CD4-positive, alpha-beta T cell (primary cell): ENCODE data around the gene SH3GL2. TPM values are rescaled to one million over a fixed set of nuclear protein-coding genes. Genes with fewer than 3 reads are reported as not detected.
"Not testable (repeated sequence)": the region's sequence is repeated elsewhere in the genome, so short reads cannot be mapped to it uniquely, and the experiment has no call there.

Experiments
- ATAC-seq: fragments of 200-7000 bp; cut with Tn5 transposase; one replicate; pipeline ENCODE4 v1.10.0; 2022; ENCODE audit warnings: mild to moderate bottlenecking; ENCODE audit not compliant: poor library complexity
- CTCF ChIA-PET: fragments of 350-600 bp; sonication (Branson Sonifier 250); formaldehyde crosslinking; loops from one replicate; lab custom pipeline; 2021; ENCODE audit warnings: antibody characterized with exemption, inconsistent platforms; lab: Charles Lee
- POLR2A ChIA-PET: fragments of 350-600 bp; sonication (Branson Sonifier 250); formaldehyde crosslinking; loops from one replicate; lab custom pipeline; 2021; ENCODE audit warnings: antibody characterized with exemption, inconsistent platforms; lab: Charles Lee
- DNase-seq, 14 experiments: peaks; one replicate each; pipeline ENCODE4 v3.0.0-alpha.2; 2013 to 2020; ENCODE audit warnings: mixed read lengths in 2 of 14
- H3K27ac ChIP-seq, 2 donors: one replicate each; pipeline versions ENCODE4 v1.5.1 to v1.7.0; 2013; ENCODE audit warnings: low read length in 2 of 2, low read depth in 1 of 2, mild to moderate bottlenecking in 1 of 2
- H3K27me3 ChIP-seq, 2 experiments: 1 replicate in 1 of 2; 2 replicates in 1 of 2; pipeline versions ENCODE4 v1.6.1 to v1.7.0; 2013; ENCODE audit warnings: low read length in 2 of 2, control low read depth in 1 of 2, mild to moderate bottlenecking in 1 of 2, moderate library complexity in 1 of 2; ENCODE audit not compliant: insufficient read depth in 2 of 2, control insufficient read depth in 1 of 2
- H3K36me3 ChIP-seq: one replicate; pipeline ENCODE4 v1.6.1; 2013; ENCODE audit warnings: low read length, control low read depth; ENCODE audit not compliant: insufficient read depth
- H3K4me1 ChIP-seq: one replicate; pipeline ENCODE4 v1.6.1; 2013; ENCODE audit warnings: low read length, control low read depth; ENCODE audit not compliant: insufficient read depth
- H3K4me3 ChIP-seq: one replicate; pipeline ENCODE4 v1.5.1; 2013; ENCODE audit warnings: mild to moderate bottlenecking, low read length, moderate library complexity
- H3K9me3 ChIP-seq, 2 experiments: 1 replicate in 1 of 2; 2 replicates in 1 of 2; pipeline versions ENCODE4 v1.6.1 to v1.7.0; 2013; ENCODE audit warnings: low read length in 2 of 2, mild to moderate bottlenecking in 2 of 2, control low read depth in 1 of 2, moderate library complexity in 1 of 2; ENCODE audit not compliant: control insufficient read depth in 1 of 2, insufficient read depth in 1 of 2
- H3K27ac Mint-ChIP-seq: one replicate; pipeline ENCODE4 v1.8.0; 2020; ENCODE audit warnings: mixed read lengths
- H3K27me3 Mint-ChIP-seq: one replicate; pipeline ENCODE4 v1.8.0; 2021; ENCODE audit warnings: mixed read lengths
- H3K36me3 Mint-ChIP-seq: one replicate; pipeline ENCODE4 v1.8.0; 2021; ENCODE audit warnings: low read depth, mixed read lengths
- H3K4me1 Mint-ChIP-seq: one replicate; pipeline ENCODE4 v1.8.0; 2021; ENCODE audit warnings: low read depth, mixed read lengths
- H3K4me3 Mint-ChIP-seq: one replicate; pipeline ENCODE4 v1.8.0; 2020; ENCODE audit warnings: mild to moderate bottlenecking, mixed read lengths
- H3K9me3 Mint-ChIP-seq: one replicate; pipeline ENCODE4 v1.8.0; 2020; ENCODE audit warnings: mixed read lengths
- CTCF ChIP-seq: fragments of 200-600 bp; IDR thresholded peaks from one replicate; pipeline ENCODE4 v1.8.0; 2022; ENCODE audit warnings: antibody characterized with exemption, mild to moderate bottlenecking
- intact Hi-C, 2 experiments: fragments of 100-400 bp; cut with DNase I in 1 of 2; cut with micrococcal nuclease in 1 of 2; formaldehyde crosslinking; loops; one replicate each; pipeline versions ENCODE4 v1.15.1 to v1.9.0; 2023 to 2025; cut with DNase I, micrococcal nuclease
- total RNA-seq, 174 experiments: library from RNA in 2 of 174; stranded (reverse) in 2 of 174; gene quantifications; one replicate each; pipeline ENCODE4 v1.2.3 and lab custom pipeline; 2021 to 2026

SH3GL2 gene
- total RNA-seq, 2 experiments from 2014 or later, result not detected

- H3K36me3 Mint-ChIP-seq, result no peaks in the 10 kb centered on the region
These were observed 181.4 kb downstream of the SH3GL2 start for GRCh38 chr9:17760250-17760649.

GRCh38 chr9:17761984-17762676 is 183.3 kb downstream of the SH3GL2 start:
- Mint-ChIP-seq H3K9me3 (peaks cover 2% of the 10 kb centered on the region), H3K27me3 (no peaks in the 10 kb centered on the region), H3K27ac (no peak overlapping the region), H3K36me3 (no peaks in the 10 kb centered on the region), H3K4me3 (no peak overlapping the region), H3K4me1 (no peaks in the 10 kb centered on the region)
- H3K4me1 ChIP-seq, result no peaks in the 10 kb centered on the region
- intact Hi-C loops, result no loop called here
- no peak for TF ChIP-seq CTCF
- H3K36me3 ChIP-seq, result no peaks in the 10 kb centered on the region
- DNase-seq (no peak), ATAC-seq (no peak)
- H3K4me3 ChIP-seq, result no peak overlapping the region
- no peak overlapping the region for H3K27ac ChIP-seq
- H3K9me3 ChIP-seq, result no peaks in the 10 kb centered on the region
- ChIA-PET POLR2A (no interaction called here), CTCF (no interaction called here)
- H3K27me3 ChIP-seq, result no peaks in the 10 kb centered on the region

More at GRCh38 chr9:17760250-17760649, 181.4 kb downstream of the SH3GL2 start:
- ATAC-seq (no peak), DNase-seq (no peak)
- Histone ChIP-seq H3K4me1 (no peaks in the 10 kb centered on the region), H3K36me3 (no peaks in the 10 kb centered on the region), H3K9me3 (no peaks in the 10 kb centered on the region), H3K4me3 (no peak overlapping the region), H3K27ac (no peak overlapping the region), H3K27me3 (no peaks in the 10 kb centered on the region)
- Mint-ChIP-seq H3K4me3 (no peak overlapping the region), H3K9me3 (peaks cover 2% of the 10 kb centered on the region), H3K27ac (no peak overlapping the region), H3K27me3 (no peaks in the 10 kb centered on the region), H3K4me1 (no peaks in the 10 kb centered on the region)
- no peak for TF ChIP-seq CTCF
- intact Hi-C loops, result no loop called here
- CTCF ChIA-PET, result no interaction called here
- POLR2A ChIA-PET, result no interaction called here

- Mint-ChIP-seq H3K27me3 (no peaks in the 10 kb centered on the region), H3K9me3 (no peaks in the 10 kb centered on the region), H3K4me3 (no peak overlapping the region), H3K27ac (no peak overlapping the region), H3K36me3 (no peaks in the 10 kb centered on the region), H3K4me1 (no peaks in the 10 kb centered on the region)
- Histone ChIP-seq H3K27ac (no peak overlapping the region), H3K9me3 (no peaks in the 10 kb centered on the region), H3K27me3 (no peaks in the 10 kb centered on the region), H3K4me3 (no peak overlapping the region), H3K4me1 (no peaks in the 10 kb centered on the region), H3K36me3 (no peaks in the 10 kb centered on the region)
- no peak for TF ChIP-seq CTCF
- POLR2A ChIA-PET, result no interaction called here
- intact Hi-C loops, result no loop called here
- DNase-seq (no peak), ATAC-seq (no peak)
- CTCF ChIA-PET, result no interaction called here
These were observed 185.4 kb downstream of the SH3GL2 start for GRCh38 chr9:17764306-17764705.

- DNase-seq, H3K9me3 ChIP-seq, H3K9me3 Mint-ChIP-seq, H3K27me3 Mint-ChIP-seq, H3K36me3 ChIP-seq, POLR2A ChIA-PET, H3K4me3 Mint-ChIP-seq, ATAC-seq, CTCF ChIA-PET, H3K4me3 ChIP-seq, H3K4me1 ChIP-seq, H3K27ac ChIP-seq, intact Hi-C loops, H3K36me3 Mint-ChIP-seq, H3K27me3 ChIP-seq, H3K4me1 Mint-ChIP-seq, H3K27ac Mint-ChIP-seq: not testable (repeated sequence)
These were observed 186.3 kb downstream of the SH3GL2 start for GRCh38 chr9:17765131-17765530.
